ENCODE data around the gene ATP6V0C. TPM values are rescaled to one million over a fixed set of nuclear protein-coding genes. Genes with fewer than 3 reads are reported as not detected.

ATP6V0C gene
- total RNA-seq, 1 experiment from 2014 or later, result 176 TPM

GRCh38 chr16:2512735-2513404 is 882 bp upstream of the ATP6V0C start:
- no peak overlapping the region for H4K8ac ChIP-seq (replicated peaks; ENCODE audit: insufficient read length, low read depth, low read length)
- no peaks in the 10 kb centered on the region for H4K20me1 ChIP-seq (ENCODE audit: control insufficient read depth, insufficient read depth, insufficient read length)
- H3K9ac ChIP-seq (ENCODE audit: extremely low read depth, insufficient read length, low read length), result peak overlapping the region; percentile 58
- H4K5ac ChIP-seq (ENCODE audit: insufficient read length, low read depth, low read length), result no peak overlapping the region
- peaks cover 3% of the 10 kb centered on the region; the same call in 1 of the 2 replicates for H3K4me1 ChIP-seq (ENCODE audit: insufficient read depth, low read length)
- no peak overlapping the region for H2BK5ac ChIP-seq (ENCODE audit: insufficient read length, low read length)
- Mint-ChIP-seq H3K4me1 (peaks cover 42 to 55% of the 10 kb centered on the region in 2 experiments), H3K27ac (peak overlapping the region; percentile 94 to 98 (median 97)), H3K36me3 (ENCODE audit: insufficient read depth in 1 of 3, low read depth in 3 of 3) (peaks cover 2 to 11% (median 8%) of the 10 kb centered on the region in 3 experiments; a peak in 6 of 7 replicates), H3K9me3 (no peaks in the 10 kb centered on the region; a peak in 1 of 5 replicates), H3K4me3 (peak overlapping the region; percentile 68 to 86), H3K27me3 (ENCODE audit: low read depth) (peaks cover 5% of the 10 kb centered on the region)
- peak; percentile 72 for DNase-seq
- peaks cover 16% of the 10 kb centered on the region for H3K23me2 ChIP-seq (ENCODE audit: insufficient read length, low read depth, low read length, poor library complexity, severe bottlenecking)
- H3K27ac ChIP-seq (ENCODE audit: insufficient read length, low read depth, low read length), result no peak overlapping the region
- H3T11ph ChIP-seq (ENCODE audit: low read length), result no peak overlapping the region
- H3K27me3 ChIP-seq (ENCODE audit: insufficient read depth, low read length), result no peaks in the 10 kb centered on the region
- no peaks in the 10 kb centered on the region for H3K9me3 ChIP-seq (ENCODE audit: control insufficient read depth, low read depth, low read length)
- peak; percentile 52 for TF ChIP-seq CTCF (conservative IDR thresholded peaks at IDR 0.05)
- H2BK12ac ChIP-seq (ENCODE audit: insufficient read length, low read depth, low read length), result no peak overlapping the region
- no peak overlapping the region for H3K56ac ChIP-seq (ENCODE audit: insufficient read length, low read depth, low read length)
- H3K79me2 ChIP-seq (ENCODE audit: insufficient read depth, low read length), result peaks cover 30% of the 10 kb centered on the region; the same call in 1 of the 2 replicates
- H3K23ac ChIP-seq (ENCODE audit: insufficient read length, low read depth, low read length), result no peak overlapping the region
- peaks cover 4% of the 10 kb centered on the region for H3K79me1 ChIP-seq (ENCODE audit: insufficient read depth, low read depth, low read length, poor library complexity, severe bottlenecking)
- H3K4ac ChIP-seq (ENCODE audit: low read depth, low read length), result no peak overlapping the region; the same call in none of the 2 replicates
- H2AK5ac ChIP-seq (ENCODE audit: insufficient read length, low read length), result no peak overlapping the region
- H2BK15ac ChIP-seq (ENCODE audit: low read depth, low read length), result no peak overlapping the region
- H3K18ac ChIP-seq (ENCODE audit: insufficient read length, low read depth, low read length), result peak overlapping the region; percentile 41
- no peak overlapping the region for H4K91ac ChIP-seq (ENCODE audit: insufficient read length, low read depth, low read length)
- no peak overlapping the region for H2BK20ac ChIP-seq (ENCODE audit: low read depth, low read length, poor library complexity, severe bottlenecking)
- WGBS (ENCODE audit: extremely low coverage, insufficient read length, low lambda C conversion rate), result no CpG with 5 or more reads among the region's 15 CpGs
- no peak overlapping the region for H2AFZ ChIP-seq (ENCODE audit: low read length)
- H3K4me2 ChIP-seq (ENCODE audit: insufficient read depth, insufficient read length, low read length), result peak overlapping the region; percentile 74
- H2BK120ac ChIP-seq (ENCODE audit: low read depth, low read length, poor library complexity, severe bottlenecking), result no peak overlapping the region
- H3K14ac ChIP-seq (ENCODE audit: insufficient read depth, low read length), result peak overlapping the region; percentile 94
